GM12878 (cell line): ENCODE results near the gene SCMH1. TPM values are rescaled to one million over a fixed set of nuclear protein-coding genes. Genes with fewer than 3 reads are reported as not detected.

Experiments
- ATAC-seq: fragments of 200-7000 bp; cut with Tn5 transposase; 3 replicates; pipeline ENCODE4 v1.9.1; 2020; ENCODE audit warnings: mild to moderate bottlenecking, moderate library complexity
- BruUV-seq: library from RNA; stranded (reverse); fragments of 400-500 nt; replicated peaks from 2 replicates; lab custom pipeline; 2021; lab: Mats Ljungman, UMichigan
- CTCF ChIA-PET: fragments of 300-600 bp; sonication (Branson Sonifier 250); formaldehyde crosslinking; extraction: SDS; loops from one replicate; lab custom pipeline; 2021; ENCODE audit warnings: inconsistent platforms; lab: Yijun Ruan, JAX
- POLR2A ChIA-PET: fragments of 350-600 bp; formaldehyde crosslinking; extraction: SDS; loops from one replicate; lab custom pipeline; 2021; ENCODE audit warnings: inconsistent platforms; lab: Charles Lee
- RAD21 ChIA-PET: fragments of 300-600 bp; sonication (Branson Sonifier 250); formaldehyde crosslinking; loops from one replicate; lab custom pipeline; 2023; ENCODE audit warnings: antibody characterized with exemption; ENCODE audit not compliant: unreplicated experiment; lab: Charles Lee
- SMC1A ChIA-PET: fragments of 300-600 bp; sonication (Branson Sonifier 250); formaldehyde crosslinking; loops from one replicate; lab custom pipeline; 2023; ENCODE audit not compliant: unreplicated experiment, uncharacterized antibody; lab: Charles Lee
- DNase-seq: peaks from one replicate; pipeline ENCODE4 v3.0.0-alpha.2; 2011; ENCODE audit warnings: low read depth, low spot score
- FAIRE-seq: peaks from 3 replicates; lab custom pipeline; 2011; peaks lifted over from hg19 to GRCh38; lab: Jason Lieb, UNC
- H2AFZ ChIP-seq: 2 replicates; pipeline ENCODE4 v1.6.0; 2011; ENCODE audit warnings: low read depth, low read length, control low read depth; ENCODE audit not compliant: control insufficient read depth
- H3K27ac ChIP-seq: 2 replicates; pipeline ENCODE4 v1.5.1; 2011; ENCODE audit warnings: control low read depth; ENCODE audit not compliant: control insufficient read depth, insufficient read depth
- H3K27me3 ChIP-seq, 2 experiments: replicated peaks in 1 of 2; 2 replicates each; pipeline versions ENCODE4 v1.6.0 to v1.6.1; 2011; ENCODE audit warnings: low read length in 1 of 2; ENCODE audit not compliant: control insufficient read depth in 2 of 2, insufficient read depth in 2 of 2
- H3K36me3 ChIP-seq, 2 experiments: 2 replicates each; pipeline ENCODE4 v1.5.1; 2011; ENCODE audit warnings: low read length in 1 of 2; ENCODE audit not compliant: control insufficient read depth in 2 of 2, insufficient read depth in 2 of 2
- H3K4me1 ChIP-seq: 2 replicates; pipeline ENCODE4 v1.6.1; 2011; ENCODE audit warnings: mild to moderate bottlenecking, low read length, moderate library complexity, mixed read lengths; ENCODE audit not compliant: control insufficient read depth, insufficient read depth
- H3K4me2 ChIP-seq: 2 replicates; pipeline ENCODE4 v1.6.0; 2011; ENCODE audit warnings: control low read depth; ENCODE audit not compliant: control insufficient read depth, insufficient read depth
- H3K4me3 ChIP-seq: fragments of 200-600 bp; sonication (generic); 2 replicates; pipeline ENCODE4 v1.5.1; 2016
- H3K79me2 ChIP-seq: 2 replicates; pipeline ENCODE4 v1.6.0; 2011; ENCODE audit warnings: low read length; ENCODE audit not compliant: control insufficient read depth, insufficient read depth
- H3K9ac ChIP-seq: 2 replicates; pipeline ENCODE4 v1.8.0; 2011; ENCODE audit warnings: low read length, control low read depth, mixed read lengths; ENCODE audit not compliant: control insufficient read depth, insufficient read depth
- H3K9me3 ChIP-seq: replicated peaks from 3 replicates; pipeline ENCODE4 v1.5.1; 2011; ENCODE audit warnings: mild to moderate bottlenecking, low read length; ENCODE audit not compliant: control insufficient read depth, insufficient read depth
- H4K20me1 ChIP-seq: 2 replicates; pipeline ENCODE4 v1.6.0; 2011; ENCODE audit not compliant: control insufficient read depth, insufficient read depth
- ASH2L ChIP-seq: fragments of 300-600, 200-600 bp; sonication (generic); IDR thresholded peaks from 2 replicates; pipeline ENCODE4 v1.6.1; 2017; ENCODE audit warnings: low read depth, mild to moderate bottlenecking, borderline replicate concordance
- BACH1 ChIP-seq: fragments of 450-650 bp; IDR thresholded peaks from 2 replicates; pipeline ENCODE4 v1.6.1; 2017; ENCODE audit warnings: mild to moderate bottlenecking, borderline replicate concordance
- BMI1 ChIP-seq: fragments of 450-650 bp; IDR thresholded peaks from 2 replicates; pipeline ENCODE4 v1.6.1; 2016; ENCODE audit warnings: mild to moderate bottlenecking, moderate library complexity, borderline replicate concordance
- CBX3 ChIP-seq: fragments of 200-600 bp; sonication (generic); IDR thresholded peaks from 2 replicates; pipeline ENCODE4 v1.6.1; 2016; ENCODE audit warnings: low read depth, borderline replicate concordance
- CREB1 ChIP-seq: IDR thresholded peaks from 2 replicates; pipeline ENCODE4 v1.6.1; 2012; ENCODE audit warnings: low read depth, mild to moderate bottlenecking, inconsistent platforms
- CREM ChIP-seq: IDR thresholded peaks from 2 replicates; pipeline ENCODE4 v1.6.1; 2014; ENCODE audit warnings: antibody characterized with exemption, low read depth
- FOS ChIP-seq: IDR thresholded peaks from 3 replicates; pipeline ENCODE4 v1.6.1; 2011; ENCODE audit warnings: borderline replicate concordance; ENCODE audit not compliant: insufficient read length; ENCODE audit errors: extremely low read depth
- GABPA ChIP-seq: IDR thresholded peaks from 2 replicates; pipeline ENCODE4 v1.6.1; 2014; ENCODE audit warnings: antibody characterized with exemption, low read depth, mild to moderate bottlenecking, inconsistent platforms
- HCFC1 ChIP-seq: fragments of 150-350 bp; IDR thresholded peaks from 2 replicates; pipeline ENCODE4 v1.6.1; 2014; ENCODE audit warnings: low read length
- IRF3 ChIP-seq: fragments of 450-650 bp; IDR thresholded peaks from 2 replicates; pipeline ENCODE4 v1.6.1; 2014; ENCODE audit warnings: mild to moderate bottlenecking
- MEF2A ChIP-seq: IDR thresholded peaks from 2 replicates; pipeline ENCODE4 v1.6.1; 2011; ENCODE audit warnings: low read depth, mild to moderate bottlenecking, low read length, moderate library complexity; ENCODE audit not compliant: insufficient read depth
- RFX5 ChIP-seq: IDR thresholded peaks from 2 replicates; pipeline ENCODE4 v1.6.1; 2011; ENCODE audit warnings: low read depth, low read length, improper control_type of control experiment
- SMARCA5 ChIP-seq: fragments of 450-650 bp; IDR thresholded peaks from 2 replicates; pipeline ENCODE4 v1.6.1; 2017; ENCODE audit warnings: mild to moderate bottlenecking
- TAF1 ChIP-seq: IDR thresholded peaks from 2 replicates; pipeline ENCODE4 v1.6.1; 2011; ENCODE audit warnings: mild to moderate bottlenecking, low read depth, low read length, borderline replicate concordance
- ZNF274 ChIP-seq: IDR thresholded peaks from one replicate; pipeline ENCODE4 v1.8.0; 2011; ENCODE audit not compliant: insufficient read length, insufficient read depth
- WGBS: methylation state at CpG from one replicate; pipeline ENCODE4 v1.1.6; 2016; ENCODE audit warnings: low lambda C conversion rate; ENCODE audit not compliant: insufficient replicate concordance, insufficient coverage; ENCODE audit errors: missing lambda C conversion rate; 5-methylcytosine and 5-hydroxymethylcytosine counted together
- in situ Hi-C: fragments of 300-500 bp; cut with MboI; formaldehyde crosslinking; loops from 9 replicates; pipeline ENCODE4 v1.14.3; 2018; ENCODE audit warnings: mixed read lengths
- intact Hi-C: fragments of 100-400 bp; cut with micrococcal nuclease; formaldehyde crosslinking; loops from one replicate; pipeline ENCODE4 v1.14.2; 2022; ENCODE audit not compliant: unreplicated experiment
- polyA plus RNA-seq, 11 experiments: library from polyadenylated mRNA; depleted of rRNA in 4 of 11; unstranded in 6 of 11; stranded (reverse) in 5 of 11; fragments of >200 nt; fragmentation: Nextera tagmentation in 4 of 11; fragmentation: Illumina TruSeq in 1 of 11; extraction: Ambion mirVana in 4 of 11; extraction: Trizol in 1 of 11; gene quantifications; 1 replicate in 1 of 11; 2 replicates in 10 of 11; pipeline versions ENCODE4 v1.2.1 to v1.2.3, GENCODE V29; 2011 to 2016; ENCODE audit warnings: inconsistent platforms in 2 of 11, missing spikeins in 2 of 11, low read depth in 1 of 11
- total RNA-seq, 4 experiments: library from RNA; depleted of rRNA in 3 of 4; stranded (reverse); fragments of >200 nt in 3 of 4; fragmentation: Illumina TruSeq in 1 of 4; extraction: Trizol in 1 of 4; gene quantifications; 2 replicates each; pipeline versions ENCODE4 v1.2.1 to v1.2.3, GENCODE V29; 2013 to 2021
- TF ChIP-seq, protein P1 (sequence below): fragments of 450-650 bp; IDR thresholded peaks from 2 replicates; pipeline ENCODE4 v1.6.1; 2017; ENCODE audit warnings: antibody characterized with exemption, mild to moderate bottlenecking, moderate library complexity
- TF ChIP-seq, protein P2 (sequence below): IDR thresholded peaks from 2 replicates; pipeline ENCODE4 v1.6.1; 2012; ENCODE audit warnings: low read depth, low read length, improper control_type of control experiment
- TF ChIP-seq, protein P3 (sequence below): IDR thresholded peaks from 2 replicates; pipeline ENCODE4 v1.6.1; 2012; ENCODE audit warnings: low read depth, low read length, improper control_type of control experiment

The SCMH1 gene
- total and polyA plus RNA-seq, 10 of the 15 experiments (the other 5 are each of a cell fraction or from before 2014, with no cell fraction given): 7.5 to 44.1 (median 27.8) TPM

DNA sequence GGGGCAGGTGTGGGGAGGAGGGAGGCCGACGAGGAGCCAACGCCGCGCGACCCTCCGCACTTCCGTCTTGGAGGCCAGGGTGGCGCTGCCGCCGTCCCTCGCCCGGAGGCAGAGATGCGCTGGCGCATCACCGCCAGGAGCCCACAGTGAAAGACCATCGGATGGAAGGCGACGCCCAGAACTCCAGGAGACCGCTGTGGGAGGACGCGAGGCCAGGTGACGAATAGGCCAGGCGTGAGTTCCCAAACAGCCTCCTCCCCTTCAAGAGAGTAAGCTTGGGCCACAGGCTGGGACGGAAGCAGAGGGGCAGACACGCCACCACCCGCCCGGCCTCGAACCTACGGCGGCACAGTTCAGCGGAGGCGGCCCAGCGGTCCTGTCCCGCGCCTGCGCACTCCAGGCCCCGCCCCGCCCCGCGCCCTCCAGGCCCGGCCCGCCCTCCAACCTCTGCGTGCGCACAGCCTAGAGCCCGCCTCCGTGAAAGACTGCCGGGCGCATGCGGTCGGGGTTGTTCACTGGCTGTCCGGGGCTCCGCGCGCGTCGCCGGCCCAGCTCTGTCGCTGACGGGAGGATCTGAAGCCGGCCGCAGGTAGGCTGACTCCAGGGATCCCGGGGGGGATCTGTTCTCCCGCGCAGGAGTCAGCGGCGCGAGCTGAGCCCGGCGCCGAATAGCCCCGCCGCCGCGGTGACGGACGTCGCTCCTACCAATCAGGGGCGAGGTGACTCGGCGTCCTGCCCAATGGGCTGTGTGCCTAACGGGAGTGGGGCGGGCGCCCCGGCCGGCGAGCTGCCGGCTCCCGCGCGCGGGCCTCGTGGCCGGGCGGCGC, 262.7 kb downstream of the SCMH1 start, which contains the start of gene CTPS1:
Gene CTPS1 (plus strand): TSS at position 456 of the 827 bp plus-strand sequence. CDS start 3,595 bp downstream, outside the sequence.
- Histone ChIP-seq H3K4me1 (peaks cover 4% of the 10 kb centered on the region; the same call in 1 of the 2 replicates), H3K79me2 (peaks cover 43% of the 10 kb centered on the region), H3K4me2 (peak within 1 kb of the TSS; percentile 87), H3K4me3 (peak within 1 kb of the TSS; percentile 81), H4K20me1 (no peaks in the 10 kb centered on the region; the same call in 1 of the 2 replicates), H3K9me3 (no peaks in the 10 kb centered on the region), H3K36me3 (peaks cover 0 to 10% of the 10 kb centered on the region in 2 experiments; a peak in 1 of 4 replicates), H3K27me3 (no peaks in the 10 kb centered on the region), H3K9ac (peak within 1 kb of the TSS; percentile 84), H3K27ac (peak within 1 kb of the TSS; percentile 81), H2AFZ (peak within 1 kb of the TSS; percentile 97)
- peak; percentile 57 for FAIRE-seq
- ATAC-seq: peak; percentile 94
- intact Hi-C loops: no loop called here
- in situ Hi-C loops: no loop called here
- CTCF ChIA-PET: interaction anchor here (0.6 to 1.2 kb wide), 5 partner anchors 18 to 246 kb away, joined by 3 to 5 read pairs (median 4); no protein-coding TSS in a partner anchor
- RAD21 ChIA-PET: interaction anchor here (1.4 to 4.1 kb wide), 3 partner anchors 23 to 261 kb away, joined by 4 to 19 read pairs (median 4); no protein-coding TSS in a partner anchor
- SMC1A ChIA-PET: interaction anchor here (0.9 to 1.3 kb wide), 2 partner anchors 18 to 261 kb away, joined by 3 to 4 read pairs; no protein-coding TSS in a partner anchor
- BruUV-seq: no TSS peak
- POLR2A ChIA-PET: interaction anchor here (0.5 to 1.3 kb wide), 7 partner anchors 11 to 710 kb away, joined by 3 to 5 read pairs (median 4); partner anchors contain the start of gene CITED4
- under 1% methylated on average over 76 of the region's 96 CpGs for WGBS
- DNase-seq: peak; percentile 59
- TF ChIP-seq, protein P1, sequence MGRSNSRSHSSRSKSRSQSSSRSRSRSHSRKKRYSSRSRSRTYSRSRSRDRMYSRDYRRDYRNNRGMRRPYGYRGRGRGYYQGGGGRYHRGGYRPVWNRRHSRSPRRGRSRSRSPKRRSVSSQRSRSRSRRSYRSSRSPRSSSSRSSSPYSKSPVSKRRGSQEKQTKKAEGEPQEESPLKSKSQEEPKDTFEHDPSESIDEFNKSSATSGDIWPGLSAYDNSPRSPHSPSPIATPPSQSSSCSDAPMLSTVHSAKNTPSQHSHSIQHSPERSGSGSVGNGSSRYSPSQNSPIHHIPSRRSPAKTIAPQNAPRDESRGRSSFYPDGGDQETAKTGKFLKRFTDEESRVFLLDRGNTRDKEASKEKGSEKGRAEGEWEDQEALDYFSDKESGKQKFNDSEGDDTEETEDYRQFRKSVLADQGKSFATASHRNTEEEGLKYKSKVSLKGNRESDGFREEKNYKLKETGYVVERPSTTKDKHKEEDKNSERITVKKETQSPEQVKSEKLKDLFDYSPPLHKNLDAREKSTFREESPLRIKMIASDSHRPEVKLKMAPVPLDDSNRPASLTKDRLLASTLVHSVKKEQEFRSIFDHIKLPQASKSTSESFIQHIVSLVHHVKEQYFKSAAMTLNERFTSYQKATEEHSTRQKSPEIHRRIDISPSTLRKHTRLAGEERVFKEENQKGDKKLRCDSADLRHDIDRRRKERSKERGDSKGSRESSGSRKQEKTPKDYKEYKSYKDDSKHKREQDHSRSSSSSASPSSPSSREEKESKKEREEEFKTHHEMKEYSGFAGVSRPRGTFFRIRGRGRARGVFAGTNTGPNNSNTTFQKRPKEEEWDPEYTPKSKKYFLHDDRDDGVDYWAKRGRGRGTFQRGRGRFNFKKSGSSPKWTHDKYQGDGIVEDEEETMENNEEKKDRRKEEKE: no peak
- TF ChIP-seq, protein P2, sequence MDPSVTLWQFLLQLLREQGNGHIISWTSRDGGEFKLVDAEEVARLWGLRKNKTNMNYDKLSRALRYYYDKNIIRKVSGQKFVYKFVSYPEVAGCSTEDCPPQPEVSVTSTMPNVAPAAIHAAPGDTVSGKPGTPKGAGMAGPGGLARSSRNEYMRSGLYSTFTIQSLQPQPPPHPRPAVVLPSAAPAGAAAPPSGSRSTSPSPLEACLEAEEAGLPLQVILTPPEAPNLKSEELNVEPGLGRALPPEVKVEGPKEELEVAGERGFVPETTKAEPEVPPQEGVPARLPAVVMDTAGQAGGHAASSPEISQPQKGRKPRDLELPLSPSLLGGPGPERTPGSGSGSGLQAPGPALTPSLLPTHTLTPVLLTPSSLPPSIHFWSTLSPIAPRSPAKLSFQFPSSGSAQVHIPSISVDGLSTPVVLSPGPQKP: no peak
- TF ChIP-seq HCFC1 (0 out of 2 replicates have a peak, but pooled peaks have one; percentile 12), TAF1 (peak; percentile 53; the same call in 1 of the 2 replicates), RFX5 (no peak), SMARCA5 (peak; percentile 82; the same call in 1 of the 2 replicates), CBX3 (no peak), BMI1 (no peak), GABPA (no peak), ASH2L (0 out of 2 replicates have a peak, but pooled peaks have one; percentile 65), MEF2A (0 out of 2 replicates have a peak, but pooled peaks have one; percentile 9), CREB1 (peak; percentile 56; the same call in 1 of the 2 replicates), ZNF274 (no peak), CREM (0 out of 2 replicates have a peak, but pooled peaks have one; percentile 36), FOS (peak; percentile 78), BACH1 (no peak), IRF3 (peak; percentile 81)
- TF ChIP-seq, protein P3, sequence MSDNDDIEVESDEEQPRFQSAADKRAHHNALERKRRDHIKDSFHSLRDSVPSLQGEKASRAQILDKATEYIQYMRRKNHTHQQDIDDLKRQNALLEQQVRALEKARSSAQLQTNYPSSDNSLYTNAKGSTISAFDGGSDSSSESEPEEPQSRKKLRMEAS: peak; percentile 78
